HG03520 (cell line): ENCODE data around the gene MCM3.
A peak's percentile ranks its signal among the peaks of the same experiment; 100 is the strongest.

Experiments
- ATAC-seq: cut with Tn5 transposase; IDR thresholded peaks from one replicate; pipeline ENCODE4 v1.9.1; 2021; ENCODE audit warnings: mild to moderate bottlenecking, moderate library complexity; ENCODE audit not compliant: unreplicated experiment

Gene MCM3

GRCh38 chr6:52254731-52255378, 29.7 kb downstream of the MCM3 start:
- ATAC-seq = no peak

- ATAC-seq = no peak
These were observed 31.0 kb downstream of the MCM3 start for GRCh38 chr6:52253494-52253893.

DNA sequence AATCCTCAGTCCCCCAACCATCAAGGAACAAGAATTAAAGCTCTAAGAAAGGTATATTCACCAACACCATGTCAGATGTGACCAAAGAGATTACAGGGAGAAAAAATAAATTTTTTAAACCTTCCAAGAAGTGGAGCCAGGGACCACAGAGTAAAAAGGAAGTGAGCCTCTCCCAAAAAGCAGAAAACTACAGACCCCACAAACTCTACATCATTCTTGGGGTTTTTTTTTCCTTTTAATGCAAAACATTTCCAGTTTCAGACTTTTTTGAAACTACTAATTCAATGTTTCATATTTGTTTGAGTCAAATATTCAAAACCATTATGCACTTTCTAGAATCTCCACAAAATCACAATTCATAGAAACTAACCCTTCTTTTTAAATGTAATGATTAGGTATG, 33.4 kb downstream of the MCM3 start:
- no peak for ATAC-seq

- no peak for ATAC-seq
These were observed 35.5 kb downstream of the MCM3 start for GRCh38 chr6:52249078-52249477.

DNA sequence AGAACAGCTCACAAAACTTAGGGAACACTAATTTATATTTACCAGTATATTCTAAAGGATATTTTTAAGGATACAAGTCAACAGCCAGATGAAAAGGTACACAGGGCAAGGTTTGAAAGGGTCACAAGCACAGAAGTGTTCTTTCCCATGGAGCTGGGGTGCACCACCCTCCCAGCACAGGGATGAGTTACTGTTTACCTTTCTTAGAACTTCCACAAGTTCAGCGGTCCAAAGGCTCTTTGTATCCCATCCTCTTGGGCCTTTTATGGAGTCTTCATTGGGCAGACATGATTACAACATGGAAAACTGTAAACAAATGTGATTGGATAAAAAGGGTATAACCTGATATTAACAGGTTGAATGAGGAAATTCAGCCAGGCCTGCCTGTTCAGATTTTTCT, 39.1 kb downstream of the MCM3 start:
- no peak for ATAC-seq

DNA sequence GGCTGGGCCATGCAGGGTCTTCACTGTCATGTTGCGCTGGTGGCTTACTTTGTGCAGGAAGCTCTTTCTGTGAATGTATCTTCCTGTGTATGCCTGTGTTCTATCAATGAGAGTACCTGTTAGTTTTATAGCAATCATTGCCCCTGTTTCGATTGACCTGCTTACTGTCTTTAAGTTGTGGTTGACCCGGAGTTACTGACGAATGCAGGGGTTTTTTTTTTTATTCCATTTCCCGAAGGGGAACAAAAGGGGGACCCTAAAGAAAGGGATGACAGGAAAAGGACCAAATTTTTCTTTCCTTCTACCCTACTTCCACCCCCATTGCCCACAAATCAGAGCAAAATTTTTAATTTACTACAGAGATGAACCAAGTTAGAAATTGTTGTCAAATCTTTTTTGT, 40.1 kb downstream of the MCM3 start, which contains the start of gene IL17F:
Gene IL17F (minus strand): TSS at position 101 of the 400 bp plus-strand sequence. CDS start 71 bp downstream, at position 30.
- ATAC-seq = no peak

GRCh38 chr6:52243282-52243893, 41.2 kb downstream of the MCM3 start:
- no peak for ATAC-seq

GRCh38 chr6:52241819-52242218, 42.7 kb downstream of the MCM3 start:
- no peak for ATAC-seq

DNA sequence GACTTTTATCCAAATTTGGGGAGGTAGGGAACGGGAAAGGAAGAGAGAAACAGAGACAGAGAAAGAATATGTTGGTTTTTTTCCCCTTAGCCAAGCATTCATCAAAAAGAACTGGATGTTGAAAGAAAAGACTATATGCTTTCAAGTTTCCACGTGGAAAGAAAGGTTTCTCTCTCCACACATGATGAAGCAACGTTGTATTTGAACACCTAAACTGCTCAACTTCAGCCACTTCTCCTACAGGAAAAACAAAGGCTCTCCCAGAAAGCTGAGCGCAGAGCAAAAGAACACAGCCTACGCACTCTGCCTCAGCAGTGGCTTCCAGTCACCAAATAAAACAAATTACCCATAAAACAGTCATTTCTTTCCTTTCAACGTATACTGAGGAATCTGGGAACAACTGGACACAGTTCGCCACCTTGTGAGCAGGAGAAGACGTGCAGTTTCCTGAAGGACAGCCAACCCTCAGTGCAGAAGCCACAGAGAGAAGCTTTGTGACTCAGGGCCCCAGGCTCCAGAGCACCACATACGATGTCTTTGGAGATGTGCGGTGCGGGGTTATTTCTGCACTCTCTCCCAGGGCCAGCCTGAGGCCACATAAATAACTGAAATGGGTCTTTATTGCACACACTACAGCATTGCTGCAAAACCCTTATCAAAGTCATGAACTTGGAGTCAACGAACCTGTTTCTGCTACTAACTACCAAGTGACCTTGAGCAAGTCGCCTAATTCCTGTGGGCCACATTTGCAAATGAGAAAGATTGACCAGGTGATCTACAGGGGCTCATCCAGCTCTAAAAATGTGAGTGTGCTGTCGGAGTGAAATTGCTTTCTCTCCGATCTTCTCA, 50.3 kb downstream of the MCM3 start:
- ATAC-seq = peak; percentile 65

GRCh38 chr6:52233005-52233404, 51.5 kb downstream of the MCM3 start:
- no peak for ATAC-seq

- no peak for ATAC-seq
These were observed 53.0 kb downstream of the MCM3 start for GRCh38 chr6:52231406-52232127.

DNA sequence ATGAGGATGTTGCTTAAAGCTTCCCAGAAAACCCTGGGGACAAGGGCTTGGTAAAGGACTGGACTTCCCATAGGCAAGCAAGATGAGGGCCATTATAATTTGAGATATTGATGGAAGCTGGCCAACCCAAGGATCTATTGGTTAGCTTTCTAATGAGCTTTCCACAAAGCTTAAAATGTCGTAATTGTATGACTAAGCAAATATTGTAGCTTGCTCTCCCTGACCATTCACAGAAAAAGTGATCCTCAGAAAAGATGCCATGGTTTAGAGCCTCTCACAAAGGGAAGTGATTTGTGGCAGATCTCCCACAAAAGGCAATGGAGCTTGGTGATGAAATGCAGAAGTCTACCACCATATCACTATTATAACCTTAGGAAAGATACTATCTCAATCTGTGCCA, 53.9 kb downstream of the MCM3 start:
- no peak for ATAC-seq

DNA sequence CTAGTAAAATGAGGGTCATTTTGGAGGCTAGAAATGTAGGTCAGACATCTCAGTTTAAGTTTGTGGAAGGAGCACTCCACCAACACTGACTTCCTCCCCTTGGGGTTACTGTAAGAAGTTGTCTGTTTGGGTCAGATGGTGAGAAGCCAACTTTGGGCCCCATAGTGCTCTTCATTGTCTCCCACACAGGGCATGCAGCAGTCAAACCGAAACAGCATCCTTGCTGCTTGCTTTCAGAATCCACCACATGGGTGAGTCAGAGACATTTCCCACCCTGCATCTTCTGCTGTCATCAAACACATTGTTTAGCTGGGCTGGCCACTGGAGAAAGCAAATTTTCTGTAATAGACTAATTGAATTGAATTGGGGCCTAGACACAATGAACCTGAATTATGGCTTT, 57.0 kb downstream of the MCM3 start:
- ATAC-seq = peak; percentile 100

GRCh38 chr6:52221302-52221701, 63.2 kb downstream of the MCM3 start:
- peak; percentile 85 for ATAC-seq

DNA sequence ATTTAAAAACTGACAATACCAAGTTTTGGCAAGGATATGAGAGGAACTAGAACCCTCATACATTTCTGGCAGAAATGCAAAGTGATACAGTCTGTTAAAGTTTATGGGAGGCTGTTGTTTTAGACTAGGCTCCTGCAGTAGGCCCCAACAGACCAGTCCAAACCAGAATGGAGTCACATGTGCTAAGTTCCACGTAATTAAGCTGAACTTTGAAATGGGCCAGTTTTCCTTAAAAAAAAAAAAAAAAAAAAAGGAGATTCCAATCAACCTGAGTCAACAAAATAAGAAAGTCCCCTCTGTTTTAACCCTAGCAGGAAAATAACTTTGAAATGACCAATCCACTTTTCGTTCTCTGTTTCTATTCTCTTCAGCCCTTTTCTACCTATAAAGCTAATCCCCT, 66.8 kb downstream of the MCM3 start:
- ATAC-seq = no peak

- no peak for ATAC-seq
These were observed 67.5 kb downstream of the MCM3 start for GRCh38 chr6:52216932-52217575.

DNA sequence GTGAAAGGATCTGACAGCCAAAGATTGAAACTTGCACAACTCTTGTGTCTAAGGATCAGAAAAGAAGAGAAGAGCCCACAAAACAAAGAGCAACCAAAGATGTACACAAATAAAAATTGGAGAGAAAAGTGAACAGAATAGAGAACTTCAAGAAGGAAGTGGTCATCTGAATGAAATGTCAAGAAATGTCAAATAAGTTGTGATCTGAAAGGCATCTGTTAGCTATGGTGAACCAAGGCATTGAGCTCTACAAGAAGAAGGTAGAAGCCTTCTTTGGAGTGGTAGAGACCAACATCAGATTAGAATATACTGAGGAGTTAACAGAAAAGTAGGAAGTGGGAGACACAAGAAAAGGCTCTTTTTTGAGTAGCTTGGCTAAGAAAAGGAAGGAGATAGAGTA, 68.8 kb downstream of the MCM3 start:
- no peak for ATAC-seq
